HS-27A (cell line): Measurements from ENCODE around the gene ZNF180.
"Not testable (repeated sequence)": the region's sequence is repeated elsewhere in the genome, so short reads cannot be mapped to it uniquely, and the experiment has no call there.

Source experiments
- DNase-seq: peaks from one replicate; pipeline ENCODE4 v3.0.0-alpha.2; 2012; ENCODE audit warnings: low read depth, missing footprints

The ZNF180 gene

DNA sequence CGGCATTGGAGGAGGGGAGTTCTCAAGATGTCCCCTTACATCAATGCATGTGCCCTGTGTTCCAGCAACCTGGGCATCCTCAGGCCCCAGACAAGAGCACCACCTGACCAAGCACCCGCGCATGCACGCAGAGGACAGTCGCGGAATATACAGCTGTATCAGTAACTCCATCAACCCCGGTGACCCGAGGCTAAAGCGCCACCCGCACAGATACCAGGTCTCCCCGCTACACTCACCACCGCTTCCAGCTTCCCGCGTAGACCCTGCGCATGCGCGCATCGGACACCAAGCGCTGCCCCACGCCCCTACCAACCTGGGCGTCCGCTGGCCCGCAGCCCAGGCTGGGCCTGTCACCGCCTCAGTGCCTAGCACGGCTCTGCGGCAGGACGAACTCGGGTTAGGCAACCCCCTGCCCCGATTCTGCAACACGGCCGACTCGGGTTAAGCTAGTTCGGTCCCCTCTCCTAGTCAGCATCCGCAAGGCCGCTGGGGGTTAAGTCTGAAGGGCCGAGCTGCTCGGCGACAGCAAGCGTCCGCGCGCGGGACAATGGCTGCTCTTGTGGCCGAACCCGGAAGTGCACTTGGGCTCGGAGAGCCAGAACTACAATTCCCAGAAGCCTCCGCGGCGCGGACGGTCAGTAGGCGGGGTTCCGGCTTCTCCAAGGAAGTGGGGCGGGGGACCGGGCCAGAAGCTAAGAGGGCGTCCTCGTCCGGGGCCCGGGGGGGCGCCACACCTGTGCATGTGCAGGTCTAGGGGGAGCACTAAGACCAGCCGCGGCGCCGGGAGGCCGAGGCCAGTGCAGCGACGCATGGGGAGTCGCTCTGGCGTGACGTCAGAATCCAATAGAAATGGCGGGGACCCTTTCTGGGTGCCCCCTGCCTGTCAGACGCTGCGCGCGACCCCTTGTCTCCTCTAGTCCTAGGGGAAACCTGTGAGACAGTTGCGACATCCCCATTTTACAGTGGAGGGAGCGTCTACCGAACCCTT, at the start of gene ZNF180:
ZNF180 (minus strand) TSS at position 561 of the 988 bp plus-strand sequence. CDS start 3,188 bp downstream, outside the sequence.
- DNase-seq: peak; percentile 96

- DNase-seq: no peak
These were observed 49.2 kb upstream of the ZNF180 start for GRCh38 chr19:44549507-44549906.

- DNase-seq: no peak
These were observed 48.4 kb upstream of the ZNF180 start for GRCh38 chr19:44548736-44549135.

DNA sequence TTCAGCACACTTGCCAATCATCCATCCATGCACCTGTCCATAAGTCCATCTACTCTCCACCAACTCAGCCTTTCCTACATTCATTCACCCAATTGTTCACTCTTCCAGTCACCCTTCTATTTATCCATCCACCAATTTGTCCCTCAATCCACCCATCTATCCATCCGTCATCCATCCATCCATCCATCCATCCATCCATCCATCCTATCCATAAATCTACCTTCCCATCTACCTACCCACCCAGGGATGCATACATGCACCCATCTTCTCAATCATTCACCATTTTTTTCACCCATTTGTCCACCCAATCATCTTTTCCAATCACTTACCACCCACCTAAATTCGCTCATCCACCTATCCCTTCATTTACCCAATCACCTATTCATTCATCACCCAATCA, 43.7 kb upstream of the ZNF180 start:
- DNase-seq: no peak

GRCh38 chr19:44542671-44543070, 42.3 kb upstream of the ZNF180 start:
- no peak for DNase-seq

DNA sequence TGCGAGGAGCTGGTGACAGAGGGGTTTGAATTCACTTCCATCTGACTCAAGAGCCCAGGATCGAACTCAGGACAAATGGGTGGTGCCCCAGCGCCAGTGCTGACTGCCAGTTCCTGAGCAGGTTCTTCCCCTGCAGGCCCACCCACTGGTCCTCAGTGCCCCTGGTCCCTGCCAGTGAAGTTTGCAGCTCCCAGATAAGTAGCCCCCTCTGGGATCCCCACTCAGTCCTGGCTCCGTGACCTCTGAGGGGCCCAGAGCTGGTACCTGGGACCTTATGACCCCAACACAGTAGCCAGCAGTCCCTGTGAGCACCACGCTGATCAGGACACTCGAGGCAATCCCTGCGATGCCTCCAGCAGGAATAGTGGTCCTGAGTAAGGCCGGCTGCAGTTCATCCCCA, 40.4 kb upstream of the ZNF180 start:
- DNase-seq: no peak

DNA sequence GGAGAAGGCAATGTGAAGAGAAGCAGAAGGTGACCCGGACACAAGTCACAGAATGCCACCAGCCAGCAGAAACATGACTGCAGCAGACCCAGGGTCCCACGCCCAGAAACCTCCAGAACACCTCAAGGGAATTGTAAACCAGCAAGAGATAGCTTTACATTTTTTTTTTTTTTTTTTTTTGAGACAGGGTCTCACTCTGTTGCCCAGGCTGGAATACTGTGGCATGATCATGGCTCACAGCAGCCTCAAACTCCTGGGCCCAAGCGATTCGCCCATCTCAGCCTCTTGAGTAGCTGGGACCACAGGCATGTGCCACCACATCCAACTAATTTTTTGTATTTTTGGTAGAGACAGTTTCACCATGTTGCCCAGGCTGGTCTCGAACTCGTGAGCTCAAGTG, 39.7 kb upstream of the ZNF180 start:
- no peak for DNase-seq

- DNase-seq: no peak
These were observed 39.0 kb upstream of the ZNF180 start for GRCh38 chr19:44539236-44539826.

GRCh38 chr19:44535361-44535760, 35.0 kb upstream of the ZNF180 start:
- not testable (repeated sequence) for DNase-seq

DNA sequence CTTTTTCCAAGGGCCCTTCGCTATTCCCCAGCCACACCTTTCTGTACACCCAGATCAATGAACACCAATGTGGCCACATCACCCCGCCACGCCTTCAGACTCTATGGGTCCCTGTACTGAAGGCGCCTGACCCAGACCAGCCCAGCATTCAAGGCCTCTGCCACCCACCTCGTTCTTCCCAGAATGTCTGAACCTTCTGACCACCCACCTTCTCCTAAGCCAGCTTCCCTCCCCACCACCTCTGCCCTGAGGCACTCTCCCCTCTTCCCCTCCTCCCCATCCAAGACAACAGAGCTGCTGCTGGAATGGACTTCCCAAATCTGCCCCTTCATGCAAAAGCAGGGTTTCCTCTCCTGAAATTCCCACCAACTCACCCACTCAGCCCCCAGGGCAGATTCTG, 32.5 kb upstream of the ZNF180 start:
- no peak for DNase-seq

GRCh38 chr19:44530777-44531176, 30.5 kb upstream of the ZNF180 start:
- no peak for DNase-seq

DNA sequence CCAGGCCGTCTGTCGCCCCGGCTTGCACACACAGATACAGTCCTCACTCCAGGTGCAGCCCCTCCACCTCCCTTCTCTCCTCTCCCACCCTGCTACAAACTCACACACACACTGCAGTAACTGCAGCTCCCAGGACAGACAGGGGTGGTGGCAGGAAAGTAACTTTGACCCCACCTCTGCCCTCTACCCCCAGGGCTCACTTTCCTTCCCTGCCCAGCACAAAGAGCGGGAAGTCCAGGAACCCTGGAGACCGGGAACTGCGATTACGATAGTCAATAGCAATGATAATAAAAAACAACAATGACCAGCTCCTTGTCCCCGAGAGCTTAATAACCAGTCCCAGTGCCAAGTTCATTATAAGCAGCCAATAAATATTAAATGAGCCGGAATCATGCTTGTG, 29.2 kb upstream of the ZNF180 start, which contains the start of gene CEACAM20:
CEACAM20 (minus strand) TSS at position 140 of the 400 bp plus-strand sequence. CDS start 166 bp downstream, outside the sequence.
- no peak for DNase-seq

GRCh38 chr19:44527554-44527953, 27.2 kb upstream of the ZNF180 start:
- no peak for DNase-seq

GRCh38 chr19:44525721-44526430, 25.6 kb upstream of the ZNF180 start:
- no peak for DNase-seq

DNA sequence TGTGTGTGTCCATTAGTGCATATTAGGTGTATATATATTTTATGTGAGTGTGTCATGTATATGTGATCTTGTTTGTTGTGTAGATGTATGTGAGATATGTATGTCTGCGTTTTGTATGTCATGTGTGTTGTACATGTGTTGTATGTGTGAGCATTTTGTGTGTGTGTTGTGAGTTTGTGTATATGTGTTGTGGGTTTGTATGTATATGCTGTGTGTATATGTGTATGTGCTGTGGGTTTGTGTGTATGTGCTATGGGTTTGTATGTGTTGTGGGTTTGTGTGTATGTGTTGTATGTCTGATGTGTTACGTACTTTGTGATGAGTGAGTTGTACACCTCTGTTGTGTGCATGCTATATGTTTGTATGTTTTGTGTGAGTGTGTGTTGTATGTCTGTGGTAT, 21.0 kb upstream of the ZNF180 start:
- DNase-seq: no peak

GRCh38 chr19:44517146-44517545, 16.8 kb upstream of the ZNF180 start:
- no peak for DNase-seq

DNA sequence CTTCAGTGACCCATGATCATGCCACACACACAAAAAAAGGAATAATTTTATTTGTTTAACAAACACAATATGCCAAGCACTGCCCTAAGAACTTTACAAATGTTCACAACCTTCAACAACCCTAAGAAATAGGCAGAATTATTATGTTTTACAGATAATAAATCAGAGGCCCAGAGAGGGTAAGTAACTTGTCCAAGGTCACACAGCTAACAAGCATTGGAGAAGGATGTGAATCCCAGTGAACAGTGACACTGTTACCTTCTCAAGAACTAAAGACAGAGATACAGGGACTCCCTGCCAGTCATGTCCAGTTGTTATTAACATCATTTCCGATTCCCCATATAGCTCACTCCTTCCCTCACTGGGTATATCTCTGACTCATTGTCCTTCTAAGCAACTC, 15.6 kb upstream of the ZNF180 start:
- no peak for DNase-seq

GRCh38 chr19:44515031-44515430, 14.7 kb upstream of the ZNF180 start:
- no peak for DNase-seq

DNA sequence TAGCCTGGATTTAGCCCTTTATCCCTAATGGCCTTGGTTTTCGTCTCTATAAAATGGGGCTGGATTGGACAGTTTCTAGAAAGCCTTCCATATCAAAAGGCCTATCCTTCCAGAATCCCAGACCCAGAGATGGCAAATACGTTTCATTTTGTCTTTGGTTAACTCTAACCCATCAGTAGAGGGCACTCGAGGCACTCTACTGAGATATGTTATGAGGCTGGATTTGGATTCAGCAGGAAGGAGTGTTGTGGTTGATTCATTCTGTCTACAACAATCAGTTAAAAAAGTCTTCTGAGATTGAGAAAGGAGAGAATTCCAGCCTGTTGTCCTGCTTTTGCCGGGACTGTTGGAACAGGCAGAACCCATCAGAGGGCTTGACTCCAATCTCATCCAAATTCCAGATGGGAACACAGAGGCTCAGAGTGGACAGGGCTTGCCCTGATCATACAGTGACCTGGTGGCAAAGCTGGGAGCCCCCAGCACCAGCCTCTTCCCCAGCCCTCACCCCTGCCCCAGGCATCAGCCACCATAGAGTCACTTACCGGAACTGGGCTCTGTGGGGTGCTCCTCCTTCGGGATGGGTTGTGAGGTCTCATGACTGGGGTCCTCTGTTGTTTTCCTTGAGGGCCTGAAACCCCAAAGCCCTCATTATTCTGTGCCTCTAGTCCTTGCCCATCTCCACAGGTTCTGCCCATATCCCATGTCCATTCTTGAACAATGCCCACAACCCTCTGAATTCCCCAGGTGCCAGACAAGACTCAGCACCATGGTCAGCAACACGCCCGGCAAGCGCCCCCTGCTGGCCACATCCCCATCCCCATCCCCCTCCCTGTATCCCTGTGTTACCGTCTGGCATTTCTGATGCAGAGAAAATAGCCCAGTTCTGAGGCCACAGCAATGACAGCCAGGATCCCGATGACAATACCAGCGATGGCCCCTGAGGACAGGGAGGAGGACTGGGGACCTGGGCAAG, 12.3 kb upstream of the ZNF180 start:
- peak; percentile 33 for DNase-seq

- no peak for DNase-seq
These were observed 9.2 kb upstream of the ZNF180 start for GRCh38 chr19:44509478-44509877.

DNA sequence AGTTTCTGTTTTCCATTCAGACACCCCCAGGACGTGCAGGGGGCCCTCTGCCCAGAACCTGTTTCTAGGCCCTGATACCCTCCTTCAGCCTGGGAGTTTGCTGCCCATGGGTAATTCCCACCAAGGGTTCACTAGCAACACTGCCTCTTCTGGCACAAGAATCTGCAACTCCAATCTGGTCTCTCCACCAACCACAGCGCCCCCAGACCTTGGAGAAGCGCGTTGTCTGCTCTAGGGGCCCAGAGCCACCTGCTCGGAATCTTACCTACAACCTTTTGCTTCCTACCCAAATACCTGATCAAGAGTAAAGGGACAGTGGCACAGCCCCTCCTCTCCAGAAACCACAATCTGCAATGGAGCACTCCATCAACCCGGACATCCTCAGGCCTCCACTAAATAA, 763 bp downstream of the ZNF180 start:
- no peak for DNase-seq
